ENCODE results near the gene ZNF343. TPM values are rescaled to one million over a fixed set of nuclear protein-coding genes. Genes with fewer than 3 reads are reported as not detected.

Gene ZNF343
- total and polyA plus RNA-seq, 2 experiments from 2014 or later = 2.4 to 6.4 TPM

DNA sequence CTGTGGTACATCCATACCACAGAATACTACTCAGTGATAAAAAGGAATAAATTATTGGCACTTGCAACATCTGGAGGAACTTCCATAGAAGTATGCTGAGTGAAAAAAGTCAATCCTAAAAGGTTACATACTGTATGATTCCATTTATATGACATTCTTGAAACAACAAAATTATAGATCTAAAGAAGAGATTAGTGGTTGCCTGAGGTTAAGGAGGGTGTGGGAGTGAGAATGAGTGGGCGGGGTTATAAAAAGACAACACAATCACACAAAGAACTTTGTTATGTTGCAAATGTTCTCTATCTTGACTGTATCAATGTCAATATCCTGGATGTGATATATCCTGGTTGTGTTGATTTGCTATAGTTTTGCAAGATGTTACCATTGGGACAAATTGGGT, 59.3 kb downstream of the ZNF343 start:
- Histone ChIP-seq H3K4me1 (ENCODE audit: insufficient read depth) (no peaks in the 10 kb centered on the region), H3K27ac (ENCODE audit: low read depth) (no peak overlapping the region), H3K79me2 (replicated peaks; ENCODE audit: insufficient read depth) (no peaks in the 10 kb centered on the region), H3K4me3 (no peak overlapping the region), H3F3A (replicated peaks; ENCODE audit: low read depth) (no peaks in the 10 kb centered on the region), H4K20me1 (replicated peaks; ENCODE audit: insufficient read depth) (no peaks in the 10 kb centered on the region), H3K27me3 (ENCODE audit: insufficient read depth) (no peaks in the 10 kb centered on the region), H3K4me2 (no peak overlapping the region), H2AFZ (no peak overlapping the region), H3K36me3 (ENCODE audit: insufficient read depth) (no peaks in the 10 kb centered on the region), H3K9me2 (ENCODE audit: insufficient read depth) (no peaks in the 10 kb centered on the region)
- no peak overlapping the region for H3K4me3 Mint-ChIP-seq
- no peaks in the 10 kb centered on the region for H3K36me3 Mint-ChIP-seq (ENCODE audit: low read depth)
- DNase-seq (ENCODE audit: low spot score) (no peak), ATAC-seq (no peak)
- H3K9me3 Mint-ChIP-seq = no peaks in the 10 kb centered on the region
- no peak for TF ChIP-seq POLR2AphosphoS5 (IDR thresholded peaks at IDR 0.05; ENCODE audit: low read depth)
- TF ChIP-seq ZNF331 (CRISPR knock-in tag; IDR thresholded peaks at IDR 0.05; ENCODE audit: low read depth) = no peak
- TF ChIP-seq EZH2phosphoT487 (IDR thresholded peaks at IDR 0.05; ENCODE audit: unreplicated experiment) = no peak
- no peak for TF ChIP-seq ETS1 (IDR thresholded peaks at IDR 0.05)
- no peak for TF ChIP-seq ZNF462 (CRISPR knock-in tag; IDR thresholded peaks at IDR 0.05)
- TF ChIP-seq JUNB (IDR thresholded peaks at IDR 0.05; ENCODE audit: unreplicated experiment) = no peak
- no peak for TF ChIP-seq NANOG (IDR thresholded peaks at IDR 0.05; ENCODE audit: borderline replicate concordance)
- TF ChIP-seq ZNF114 (CRISPR knock-in tag; IDR thresholded peaks at IDR 0.05) = no peak
- no peak for TF ChIP-seq STAT1 (IDR thresholded peaks at IDR 0.05; ENCODE audit: unreplicated experiment)
- TF ChIP-seq, protein P1, sequence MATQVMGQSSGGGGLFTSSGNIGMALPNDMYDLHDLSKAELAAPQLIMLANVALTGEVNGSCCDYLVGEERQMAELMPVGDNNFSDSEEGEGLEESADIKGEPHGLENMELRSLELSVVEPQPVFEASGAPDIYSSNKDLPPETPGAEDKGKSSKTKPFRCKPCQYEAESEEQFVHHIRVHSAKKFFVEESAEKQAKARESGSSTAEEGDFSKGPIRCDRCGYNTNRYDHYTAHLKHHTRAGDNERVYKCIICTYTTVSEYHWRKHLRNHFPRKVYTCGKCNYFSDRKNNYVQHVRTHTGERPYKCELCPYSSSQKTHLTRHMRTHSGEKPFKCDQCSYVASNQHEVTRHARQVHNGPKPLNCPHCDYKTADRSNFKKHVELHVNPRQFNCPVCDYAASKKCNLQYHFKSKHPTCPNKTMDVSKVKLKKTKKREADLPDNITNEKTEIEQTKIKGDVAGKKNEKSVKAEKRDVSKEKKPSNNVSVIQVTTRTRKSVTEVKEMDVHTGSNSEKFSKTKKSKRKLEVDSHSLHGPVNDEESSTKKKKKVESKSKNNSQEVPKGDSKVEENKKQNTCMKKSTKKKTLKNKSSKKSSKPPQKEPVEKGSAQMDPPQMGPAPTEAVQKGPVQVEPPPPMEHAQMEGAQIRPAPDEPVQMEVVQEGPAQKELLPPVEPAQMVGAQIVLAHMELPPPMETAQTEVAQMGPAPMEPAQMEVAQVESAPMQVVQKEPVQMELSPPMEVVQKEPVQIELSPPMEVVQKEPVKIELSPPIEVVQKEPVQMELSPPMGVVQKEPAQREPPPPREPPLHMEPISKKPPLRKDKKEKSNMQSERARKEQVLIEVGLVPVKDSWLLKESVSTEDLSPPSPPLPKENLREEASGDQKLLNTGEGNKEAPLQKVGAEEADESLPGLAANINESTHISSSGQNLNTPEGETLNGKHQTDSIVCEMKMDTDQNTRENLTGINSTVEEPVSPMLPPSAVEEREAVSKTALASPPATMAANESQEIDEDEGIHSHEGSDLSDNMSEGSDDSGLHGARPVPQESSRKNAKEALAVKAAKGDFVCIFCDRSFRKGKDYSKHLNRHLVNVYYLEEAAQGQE (IDR thresholded peaks at IDR 0.05; ENCODE audit: unreplicated experiment) = no peak
- TF ChIP-seq, protein P2, sequence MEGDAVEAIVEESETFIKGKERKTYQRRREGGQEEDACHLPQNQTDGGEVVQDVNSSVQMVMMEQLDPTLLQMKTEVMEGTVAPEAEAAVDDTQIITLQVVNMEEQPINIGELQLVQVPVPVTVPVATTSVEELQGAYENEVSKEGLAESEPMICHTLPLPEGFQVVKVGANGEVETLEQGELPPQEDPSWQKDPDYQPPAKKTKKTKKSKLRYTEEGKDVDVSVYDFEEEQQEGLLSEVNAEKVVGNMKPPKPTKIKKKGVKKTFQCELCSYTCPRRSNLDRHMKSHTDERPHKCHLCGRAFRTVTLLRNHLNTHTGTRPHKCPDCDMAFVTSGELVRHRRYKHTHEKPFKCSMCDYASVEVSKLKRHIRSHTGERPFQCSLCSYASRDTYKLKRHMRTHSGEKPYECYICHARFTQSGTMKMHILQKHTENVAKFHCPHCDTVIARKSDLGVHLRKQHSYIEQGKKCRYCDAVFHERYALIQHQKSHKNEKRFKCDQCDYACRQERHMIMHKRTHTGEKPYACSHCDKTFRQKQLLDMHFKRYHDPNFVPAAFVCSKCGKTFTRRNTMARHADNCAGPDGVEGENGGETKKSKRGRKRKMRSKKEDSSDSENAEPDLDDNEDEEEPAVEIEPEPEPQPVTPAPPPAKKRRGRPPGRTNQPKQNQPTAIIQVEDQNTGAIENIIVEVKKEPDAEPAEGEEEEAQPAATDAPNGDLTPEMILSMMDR (conservative IDR thresholded peaks at IDR 0.05; ENCODE audit: low read depth in 2 of 2) = no peak
- TF ChIP-seq CREB1 (CRISPR knock-in tag; IDR thresholded peaks at IDR 0.05; ENCODE audit: low read depth) = no peak
- H3K4me1 Mint-ChIP-seq = no peaks in the 10 kb centered on the region
- no peak overlapping the region for H3K27ac Mint-ChIP-seq
- peaks cover 2% of the 10 kb centered on the region for H3K27me3 Mint-ChIP-seq (ENCODE audit: insufficient read depth, low read depth, poor library complexity)
